Pons (tissue), 1 donor: ENCODE data around the gene RFNG.

Source experiments
- DNase-seq: peaks from one replicate; pipeline ENCODE4 v3.0.0-alpha.2; 2016; ENCODE audit warnings: low spot score

The RFNG gene

DNA sequence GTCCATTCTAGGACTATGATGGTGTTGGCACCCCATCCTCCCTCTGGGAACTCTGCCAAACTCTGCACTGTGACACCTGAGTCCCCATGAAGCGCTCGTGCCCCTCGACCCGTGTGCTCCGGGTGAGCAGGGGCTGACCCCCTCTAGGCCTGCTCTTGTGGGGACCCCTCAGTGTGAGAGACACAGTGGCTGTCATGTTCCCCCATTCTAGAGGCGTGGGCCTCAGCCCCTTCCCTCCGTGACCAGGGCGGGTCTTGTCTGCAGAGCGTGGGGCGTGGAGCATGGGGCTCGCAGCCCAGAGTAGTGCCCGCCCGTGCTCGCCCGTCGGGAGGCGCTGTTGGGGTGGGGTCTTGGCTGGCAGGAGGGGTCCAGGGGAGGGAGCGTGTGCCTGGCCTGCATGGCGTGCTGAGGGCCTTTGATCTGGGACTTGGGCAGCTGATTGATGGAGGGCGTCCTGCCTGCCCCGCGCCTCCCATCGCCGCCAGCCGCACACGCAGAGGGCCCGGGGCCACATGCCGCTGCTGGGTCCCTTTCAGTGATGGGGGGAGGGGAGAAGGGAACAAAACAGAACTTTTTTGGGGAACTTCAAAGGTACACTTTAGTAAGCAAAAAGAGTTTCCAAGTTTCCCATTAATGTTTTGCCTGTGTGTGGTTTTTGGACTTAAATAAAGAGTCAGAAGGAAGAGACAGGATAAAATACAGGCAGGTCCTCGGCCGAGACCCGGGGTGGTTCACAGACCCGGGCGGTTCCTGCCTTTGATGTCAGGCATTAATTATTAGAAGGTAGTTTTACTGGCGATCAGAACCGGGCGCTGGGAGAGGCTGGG lies 51.4 kb downstream of the RFNG start:
- no peak for DNase-seq

GRCh38 chr17:81999587-81999975 lies 52.0 kb downstream of the RFNG start:
- no peak for DNase-seq

GRCh38 chr17:81998691-81999438 lies 52.7 kb downstream of the RFNG start:
- no peak for DNase-seq

GRCh38 chr17:81998212-81998611 lies 53.4 kb downstream of the RFNG start:
- DNase-seq = no peak
